Sigmoid colon (tissue), 7 donors: Measurements from ENCODE around the gene STAM2. TPM values are rescaled to one million over a fixed set of nuclear protein-coding genes. Genes with fewer than 3 reads are reported as not detected.

Experiments used
- DNase-seq: peaks from one replicate; pipeline ENCODE4 v3.0.0-alpha.2; 2019
- H3K27ac ChIP-seq, 4 donors: fragments of 200-600 bp; sonication (generic); one replicate each; pipeline ENCODE4 v1.5.1; 2016 to 2019; ENCODE audit warnings: mild to moderate bottlenecking in 1 of 4
- H3K27me3 ChIP-seq, 3 donors: fragments of 200-600 bp; sonication (generic); one replicate each; pipeline ENCODE4 v1.5.1; 2019; ENCODE audit warnings: mild to moderate bottlenecking in 1 of 3
- H3K36me3 ChIP-seq, 4 donors: fragments of 200-600 bp; sonication (generic); one replicate each; pipeline ENCODE4 v1.5.1; 2016 to 2019
- H3K4me1 ChIP-seq, 4 donors: fragments of 200-600 bp; sonication (generic); one replicate each; pipeline ENCODE4 v1.5.1; 2017 to 2019
- H3K4me3 ChIP-seq, 4 donors: fragments of 200-600 bp; sonication (generic); one replicate each; pipeline ENCODE4 v1.5.1; 2017 to 2019; ENCODE audit warnings: mild to moderate bottlenecking in 2 of 4, moderate library complexity in 1 of 4
- H3K9me3 ChIP-seq, 4 donors: fragments of 200-600 bp in 3 of 4; sonication (generic) in 3 of 4; one replicate each; pipeline versions ENCODE4 v1.5.1 to v1.6.1; 2013 to 2019
- EP300 ChIP-seq, 4 donors: sonication (generic); formaldehyde crosslinking; IDR thresholded peaks; one replicate each; pipeline ENCODE4 v1.6.1; 2017; ENCODE audit warnings: antibody characterized with exemption in 4 of 4
- POLR2A ChIP-seq, 2 donors: fragments of 450-650 bp; IDR thresholded peaks; one replicate each; pipeline ENCODE4 v1.6.1; 2016; ENCODE audit warnings: antibody characterized with exemption in 2 of 2, mild to moderate bottlenecking in 2 of 2, moderate library complexity in 2 of 2
- POLR2AphosphoS5 ChIP-seq, 4 donors: sonication (generic); formaldehyde crosslinking; IDR thresholded peaks; one replicate each; pipeline ENCODE4 v1.6.1; 2017; ENCODE audit warnings: antibody characterized with exemption in 4 of 4
- WGBS, 2 donors: extraction: QIAGEN DNeasy Blood & Tissue Kit; methylation state at CpG; one replicate each; pipeline ENCODE4 v1.1.7; 2013; 5-methylcytosine and 5-hydroxymethylcytosine counted together
- intact Hi-C: fragments of 100-400 bp; cut with DNase I; formaldehyde crosslinking; loops from one replicate; pipeline ENCODE4 v1.15.1; 2023
- polyA plus RNA-seq, 3 donors: library from polyadenylated mRNA; stranded (reverse); fragments of 200-250 nt; gene quantifications; one replicate each; pipeline ENCODE4 v1.2.3, GENCODE V29; 2013
- total RNA-seq, 4 donors: library from RNA; depleted of rRNA; stranded (reverse); fragments of >200 nt; gene quantifications; one replicate each; pipeline ENCODE4 v1.1.0, GENCODE V29; 2016
- TF ChIP-seq, protein P1 (sequence below), 4 experiments: fragments of 450-650 bp in 3 of 4; fragments of 200-600 bp in 1 of 4; IDR thresholded peaks; one replicate each; pipeline ENCODE4 v1.5.1; 2016 to 2019; ENCODE audit warnings: antibody characterized with exemption in 4 of 4, mild to moderate bottlenecking in 3 of 4, moderate library complexity in 2 of 4
- donor health status: healthy with polysubstance abuse.
- donor health status: Bipolar disorder and iron deficiency.
- donor health status: healthy.

The STAM2 gene
- total RNA-seq (10 to 100 TPM; 26.3 to 36.7 (median 33.5) TPM), polyA plus RNA-seq (10 to 100 TPM in 2 of 3 donors, 1 to 10 TPM in 1; 9.0 to 10.8 (median 10.6) TPM)

DNA sequence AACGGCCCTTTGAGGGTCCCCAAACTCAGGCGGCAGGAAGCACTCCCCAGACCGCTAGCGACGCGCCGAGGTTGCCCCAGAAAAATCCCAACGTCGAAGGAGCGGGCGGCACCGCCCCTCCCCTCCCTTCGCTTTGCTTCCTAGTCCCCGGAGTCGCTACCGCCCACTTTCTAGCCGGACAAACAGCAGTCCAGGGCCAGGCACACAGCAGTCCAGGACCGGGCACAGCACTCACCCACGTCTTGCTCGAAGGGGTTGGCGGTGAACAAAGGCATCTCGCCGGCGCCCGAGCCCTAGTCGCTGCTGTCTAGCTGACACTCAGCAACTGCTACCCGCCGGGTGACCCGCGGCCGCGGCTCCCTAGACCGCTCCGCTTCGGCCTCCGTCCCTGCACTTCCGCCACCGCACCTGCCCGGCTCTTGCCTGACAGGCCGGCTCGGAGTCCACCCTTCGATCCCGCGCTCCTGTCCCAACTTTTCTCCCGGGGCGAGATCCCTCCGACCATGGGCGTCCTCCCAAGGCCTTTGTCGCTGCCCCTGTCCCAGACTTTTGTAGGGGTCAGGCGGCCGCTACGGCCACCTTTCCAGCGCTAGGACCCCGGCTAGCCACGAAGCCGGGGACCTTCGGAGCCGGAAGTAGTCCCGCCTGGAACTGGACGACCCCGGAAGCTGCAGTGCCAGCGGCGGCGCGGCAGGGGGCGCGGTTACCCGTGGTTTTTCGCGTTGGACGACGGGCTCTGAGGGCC, at the start of gene STAM2:
Gene STAM2, minus strand, starts transcription at position 396 of the 745 bp plus-strand sequence. Its CDS starts 121 bp downstream, at position 275.
- TF ChIP-seq POLR2A (IDR thresholded peaks at IDR 0.05), result peak; percentile 71 to 77
- TF ChIP-seq, protein P1, sequence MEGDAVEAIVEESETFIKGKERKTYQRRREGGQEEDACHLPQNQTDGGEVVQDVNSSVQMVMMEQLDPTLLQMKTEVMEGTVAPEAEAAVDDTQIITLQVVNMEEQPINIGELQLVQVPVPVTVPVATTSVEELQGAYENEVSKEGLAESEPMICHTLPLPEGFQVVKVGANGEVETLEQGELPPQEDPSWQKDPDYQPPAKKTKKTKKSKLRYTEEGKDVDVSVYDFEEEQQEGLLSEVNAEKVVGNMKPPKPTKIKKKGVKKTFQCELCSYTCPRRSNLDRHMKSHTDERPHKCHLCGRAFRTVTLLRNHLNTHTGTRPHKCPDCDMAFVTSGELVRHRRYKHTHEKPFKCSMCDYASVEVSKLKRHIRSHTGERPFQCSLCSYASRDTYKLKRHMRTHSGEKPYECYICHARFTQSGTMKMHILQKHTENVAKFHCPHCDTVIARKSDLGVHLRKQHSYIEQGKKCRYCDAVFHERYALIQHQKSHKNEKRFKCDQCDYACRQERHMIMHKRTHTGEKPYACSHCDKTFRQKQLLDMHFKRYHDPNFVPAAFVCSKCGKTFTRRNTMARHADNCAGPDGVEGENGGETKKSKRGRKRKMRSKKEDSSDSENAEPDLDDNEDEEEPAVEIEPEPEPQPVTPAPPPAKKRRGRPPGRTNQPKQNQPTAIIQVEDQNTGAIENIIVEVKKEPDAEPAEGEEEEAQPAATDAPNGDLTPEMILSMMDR (IDR thresholded peaks at IDR 0.05), result peak; percentile 82 to 94 (median 88)
- TF ChIP-seq EP300 (IDR thresholded peaks at IDR 0.05), result peak in 1 of 4 donors; percentile 8
- TF ChIP-seq POLR2AphosphoS5 (IDR thresholded peaks at IDR 0.05), result peak; percentile 66 to 91 (median 80)
- intact Hi-C loops, result loop anchor here (2.0 kb wide), 3 partner anchors 159 to 543 kb away; partner anchors contain the start of genes ARL5A, ARL6IP6 and FMNL2

DNA sequence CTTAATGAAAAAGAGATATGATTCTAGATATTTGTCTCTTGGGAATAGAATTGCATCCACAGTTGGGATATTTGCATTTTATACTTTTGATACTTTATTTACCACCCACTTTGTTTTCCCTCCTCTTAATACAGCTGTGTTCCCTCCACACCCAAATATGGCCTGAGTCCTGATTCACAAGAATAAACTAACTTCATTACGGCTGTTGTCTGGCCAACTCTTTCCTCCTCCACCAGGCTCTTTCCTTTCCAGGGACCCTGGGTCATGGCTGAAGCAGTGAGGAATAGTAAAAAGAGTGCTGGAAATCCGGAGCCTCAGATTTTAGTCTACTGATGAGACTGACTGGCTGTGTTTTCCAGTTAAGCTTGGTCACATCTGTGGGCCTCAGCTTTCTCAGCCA, 48.4 kb upstream of the STAM2 start:
- Histone ChIP-seq H3K4me3 (no peak overlapping the region), H3K27me3 (no peaks in the 10 kb centered on the region), H3K27ac (peak overlapping the region in 3 of 4 donors; percentile 17 to 55 (median 41)), H3K9me3 (no peaks in the 10 kb centered on the region), H3K4me1 (peaks cover 0 to 40% (median 29%) of the 10 kb centered on the region in 4 donors), H3K36me3 (no peaks in the 10 kb centered on the region)
- TF ChIP-seq, protein P1 (IDR thresholded peaks at IDR 0.05), result no peak
- TF ChIP-seq POLR2AphosphoS5 (IDR thresholded peaks at IDR 0.05), result no peak
- TF ChIP-seq EP300 (IDR thresholded peaks at IDR 0.05), result no peak
- no peak for TF ChIP-seq POLR2A (IDR thresholded peaks at IDR 0.05)
- 32 to 59% methylated on average over 2 of the region's 2 CpGs for WGBS, 2 donors
- intact Hi-C loops, result loop anchor here (5.0 kb wide), 1 partner anchor 113 kb away; the partner anchor contains the start of gene FMNL2
- no peak for DNase-seq

More for the DNA sequence above, at the start of gene STAM2:
- Histone ChIP-seq H3K4me3 (peak within 1 kb of the TSS; percentile 64 to 94 (median 77)), H3K27me3 (no peaks in the 10 kb centered on the region), H3K4me1 (peaks cover 0 to 34% (median 23%) of the 10 kb centered on the region in 4 donors), H3K27ac (peak within 1 kb of the TSS; percentile 89 to 98 (median 96)), H3K36me3 (no peaks in the 10 kb centered on the region), H3K9me3 (no peaks in the 10 kb centered on the region)
- WGBS, 2 donors, result 0% methylated on average over 72 of the region's 72 CpGs
- peak; percentile 95 for DNase-seq

DNA sequence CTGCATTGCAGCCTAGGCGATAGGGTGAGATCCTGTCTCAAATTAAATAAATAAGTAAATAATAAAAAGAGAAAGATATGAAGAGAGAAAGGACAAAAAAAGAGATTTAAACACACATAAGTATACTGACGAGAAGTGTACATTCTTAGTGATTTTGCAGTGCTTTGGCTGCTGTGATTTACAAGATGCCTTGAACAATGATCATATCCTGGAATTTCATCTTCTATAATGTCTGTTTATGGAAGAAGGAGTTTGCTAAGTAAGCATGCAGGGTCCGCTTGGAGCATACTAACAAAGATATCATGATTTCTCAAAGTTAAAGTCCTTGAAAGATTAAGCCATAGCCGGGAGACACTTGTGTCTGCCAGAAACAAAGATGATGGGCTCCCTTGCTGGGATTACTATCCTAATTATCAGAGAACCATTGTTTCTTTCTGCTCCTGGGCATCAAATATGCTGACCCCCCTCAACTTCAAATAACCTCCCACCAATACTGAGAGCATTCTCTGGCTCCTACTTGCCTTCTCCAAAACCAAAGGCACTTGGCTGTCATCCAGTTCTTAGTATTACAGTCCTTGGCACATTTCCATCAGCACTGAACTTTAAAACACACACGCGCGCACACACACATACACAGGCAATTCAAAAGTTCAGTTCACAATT, 47.5 kb upstream of the STAM2 start:
- intact Hi-C loops, result loop anchor here (5.0 kb wide), 1 partner anchor 114 kb away; the partner anchor contains the start of gene FMNL2
- Histone ChIP-seq H3K27me3 (no peaks in the 10 kb centered on the region), H3K4me3 (no peak overlapping the region), H3K36me3 (no peaks in the 10 kb centered on the region), H3K4me1 (peaks cover 0 to 35% (median 26%) of the 10 kb centered on the region in 4 donors), H3K27ac (peak overlapping the region; percentile 20 to 55 (median 38)), H3K9me3 (no peaks in the 10 kb centered on the region)
- TF ChIP-seq POLR2AphosphoS5 (IDR thresholded peaks at IDR 0.05) (peak in 2 of 4 donors; percentile 32 to 35), EP300 (IDR thresholded peaks at IDR 0.05) (no peak)
- peak; percentile 71 for DNase-seq
- 12 to 38% methylated on average over 7 of the region's 7 CpGs for WGBS, 2 donors

DNA sequence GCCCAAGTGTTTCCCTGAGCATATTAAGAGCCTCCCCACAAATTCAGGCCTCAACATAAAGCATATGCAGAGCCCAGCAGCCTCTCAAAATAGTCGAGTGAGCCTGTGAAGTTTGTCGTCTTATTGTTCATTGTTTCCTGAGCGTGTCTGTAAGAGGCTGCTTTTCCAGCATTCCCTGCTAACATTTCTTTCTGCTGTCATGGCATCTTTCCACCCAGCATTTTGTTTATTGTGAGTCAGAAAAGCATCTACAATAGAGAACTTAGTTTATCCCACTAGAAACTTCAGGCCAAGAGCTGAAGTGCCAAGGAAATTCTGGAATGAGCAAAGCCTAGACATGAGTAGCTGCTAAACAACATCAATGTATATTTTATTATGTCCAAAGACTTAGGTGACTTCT, 46.3 kb upstream of the STAM2 start:
- DNase-seq, result no peak
- 77 to 85% methylated on average over 3 of the region's 3 CpGs for WGBS, 2 donors
- peak overlapping the region in 2 of 4 donors; percentile 13 to 38 for H3K27ac ChIP-seq
- no peaks in the 10 kb centered on the region for H3K36me3 ChIP-seq
- H3K9me3 ChIP-seq, result no peaks in the 10 kb centered on the region
- H3K4me1 ChIP-seq, result peaks cover 0 to 31% (median 25%) of the 10 kb centered on the region in 4 donors
- H3K27me3 ChIP-seq, result no peaks in the 10 kb centered on the region
- no peak overlapping the region for H3K4me3 ChIP-seq
- intact Hi-C loops, result loop anchor here (5.0 kb wide), 1 partner anchor 115 kb away; the partner anchor contains the start of gene FMNL2
- TF ChIP-seq, protein P1 (IDR thresholded peaks at IDR 0.05), result no peak
- TF ChIP-seq POLR2A (IDR thresholded peaks at IDR 0.05) (no peak), POLR2AphosphoS5 (IDR thresholded peaks at IDR 0.05) (no peak), EP300 (IDR thresholded peaks at IDR 0.05) (no peak)
